ENCODE results near the gene MINDY4. TPM values are rescaled to one million over a fixed set of nuclear protein-coding genes. Genes with fewer than 3 reads are reported as not detected.

MINDY4 gene
- total RNA-seq, 1 experiment from 2014 or later: 2.1 TPM

DNA sequence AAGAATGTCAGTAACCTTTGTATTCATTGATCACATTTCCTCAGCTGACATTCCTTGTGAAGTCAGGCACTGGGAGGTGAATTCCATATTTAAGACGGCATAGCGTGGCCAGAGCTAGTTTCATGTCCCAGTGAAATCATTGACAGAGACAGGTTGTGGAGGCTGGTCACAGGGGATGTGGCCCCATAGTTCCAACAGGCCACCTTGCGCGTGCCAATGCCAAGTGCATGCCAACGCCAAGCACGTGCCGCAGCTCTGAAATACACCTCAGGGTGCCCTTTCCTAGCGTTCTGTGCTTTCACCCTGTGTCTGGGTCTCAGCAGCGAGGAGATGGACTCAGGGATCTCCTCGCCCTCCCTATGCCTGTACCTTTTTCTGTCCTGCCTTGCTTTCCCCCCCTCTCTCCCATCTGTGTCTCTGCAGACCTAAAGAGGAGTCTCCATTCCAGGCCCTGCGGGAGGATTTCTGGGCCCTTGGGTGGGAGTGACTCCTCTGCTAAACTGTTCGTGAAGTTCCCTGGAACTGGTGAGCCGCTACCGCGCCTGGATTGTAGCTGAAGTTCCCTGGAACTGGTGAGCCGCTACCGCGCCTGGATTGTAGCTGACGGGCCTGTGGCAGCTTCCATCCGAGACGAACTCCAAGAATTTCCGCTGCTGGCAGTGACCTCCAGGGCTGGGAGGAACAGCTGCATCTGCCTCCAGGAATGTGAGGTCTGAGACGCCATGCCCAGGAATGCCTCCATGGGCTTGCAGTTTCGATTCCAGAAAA lies 160.1 kb downstream of the MINDY4 start:
- Histone ChIP-seq H3K4me1 (no peaks in the 10 kb centered on the region), H3K36me3 (ENCODE audit: control insufficient read depth, insufficient read depth, low read length) (no peaks in the 10 kb centered on the region), H3K9me3 (0 out of 2 replicates have a peak, but pooled peaks cover 3% of the 10 kb centered on the region), H3K4me3 (ENCODE audit: low read depth, low read length) (no peak overlapping the region), H3K27me3 (replicated peaks; ENCODE audit: control insufficient read depth, insufficient read depth, low read length) (no peaks in the 10 kb centered on the region)
- Mint-ChIP-seq H3K4me1 (ENCODE audit: low read depth, unreplicated experiment) (no peaks in the 10 kb centered on the region), H3K9me3 (ENCODE audit: unreplicated experiment) (no peaks in the 10 kb centered on the region), H3K27me3 (ENCODE audit: insufficient read depth, unreplicated experiment) (no peaks in the 10 kb centered on the region), H3K27ac (ENCODE audit: unreplicated experiment) (peak overlapping the region; percentile 57), H3K36me3 (ENCODE audit: insufficient read depth, unreplicated experiment) (no peaks in the 10 kb centered on the region), H3K4me3 (ENCODE audit: unreplicated experiment) (no peak overlapping the region)
- DNase-seq: peak in 1 of 2 experiments; percentile 48
- TF ChIP-seq, protein P1, sequence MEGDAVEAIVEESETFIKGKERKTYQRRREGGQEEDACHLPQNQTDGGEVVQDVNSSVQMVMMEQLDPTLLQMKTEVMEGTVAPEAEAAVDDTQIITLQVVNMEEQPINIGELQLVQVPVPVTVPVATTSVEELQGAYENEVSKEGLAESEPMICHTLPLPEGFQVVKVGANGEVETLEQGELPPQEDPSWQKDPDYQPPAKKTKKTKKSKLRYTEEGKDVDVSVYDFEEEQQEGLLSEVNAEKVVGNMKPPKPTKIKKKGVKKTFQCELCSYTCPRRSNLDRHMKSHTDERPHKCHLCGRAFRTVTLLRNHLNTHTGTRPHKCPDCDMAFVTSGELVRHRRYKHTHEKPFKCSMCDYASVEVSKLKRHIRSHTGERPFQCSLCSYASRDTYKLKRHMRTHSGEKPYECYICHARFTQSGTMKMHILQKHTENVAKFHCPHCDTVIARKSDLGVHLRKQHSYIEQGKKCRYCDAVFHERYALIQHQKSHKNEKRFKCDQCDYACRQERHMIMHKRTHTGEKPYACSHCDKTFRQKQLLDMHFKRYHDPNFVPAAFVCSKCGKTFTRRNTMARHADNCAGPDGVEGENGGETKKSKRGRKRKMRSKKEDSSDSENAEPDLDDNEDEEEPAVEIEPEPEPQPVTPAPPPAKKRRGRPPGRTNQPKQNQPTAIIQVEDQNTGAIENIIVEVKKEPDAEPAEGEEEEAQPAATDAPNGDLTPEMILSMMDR (IDR thresholded peaks at IDR 0.05; ENCODE audit: insufficient read depth in 1 of 2, low read depth in 1 of 2, low read length in 1 of 2, severe bottlenecking in 1 of 2, unreplicated experiment in 1 of 2): no peak
- no TSS peak for BruUV-seq (replicated peaks)
- intact Hi-C loops (cut with micrococcal nuclease; ENCODE audit: unreplicated experiment): no loop called here
- ChIA-PET POLR2A (no interaction called here), CTCF (no interaction called here)

DNA sequence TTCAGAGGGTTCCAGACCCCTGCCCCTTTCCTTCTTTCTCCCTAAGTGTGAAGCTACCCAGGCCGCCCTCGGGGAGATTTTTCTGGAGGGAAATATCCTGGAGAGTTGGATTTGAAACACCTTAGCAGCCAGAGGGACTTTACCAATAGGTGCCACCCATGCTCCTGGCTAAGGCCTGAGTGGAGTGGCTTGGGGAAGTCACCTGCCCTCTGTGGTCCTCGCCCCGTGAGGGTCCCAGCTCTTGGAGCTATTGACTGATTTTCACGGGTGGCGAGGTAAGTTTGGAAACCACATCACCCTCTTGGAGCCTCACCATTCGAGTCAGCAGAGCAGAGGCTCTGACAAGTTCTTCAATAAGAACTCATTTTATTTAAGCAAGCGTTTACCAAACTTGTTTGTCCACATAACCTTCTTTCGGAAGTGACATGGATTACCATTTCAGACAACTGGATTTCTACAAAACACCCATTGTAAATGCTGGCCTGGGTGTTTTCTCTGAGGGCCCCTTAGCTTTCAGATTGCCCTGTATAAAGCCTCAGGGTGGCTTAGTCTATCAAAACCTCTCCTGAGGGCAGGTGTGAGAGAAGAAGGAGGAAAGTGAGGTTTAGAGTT lies 160.8 kb downstream of the MINDY4 start:
- Mint-ChIP-seq H3K36me3 (ENCODE audit: insufficient read depth, unreplicated experiment) (no peaks in the 10 kb centered on the region), H3K9me3 (ENCODE audit: unreplicated experiment) (no peaks in the 10 kb centered on the region), H3K27me3 (ENCODE audit: insufficient read depth, unreplicated experiment) (no peaks in the 10 kb centered on the region), H3K4me1 (ENCODE audit: low read depth, unreplicated experiment) (peaks cover 6% of the 10 kb centered on the region), H3K27ac (ENCODE audit: unreplicated experiment) (peak overlapping the region; percentile 57), H3K4me3 (ENCODE audit: unreplicated experiment) (no peak overlapping the region)
- H3K4me3 ChIP-seq (ENCODE audit: low read depth, low read length): no peak overlapping the region
- TF ChIP-seq, protein P1 (IDR thresholded peaks at IDR 0.05; ENCODE audit: insufficient read depth in 1 of 2, low read depth in 1 of 2, low read length in 1 of 2, severe bottlenecking in 1 of 2, unreplicated experiment in 1 of 2): no peak
- 0 out of 2 replicates have a peak, but pooled peaks cover 3% of the 10 kb centered on the region for H3K9me3 ChIP-seq
- H3K27me3 ChIP-seq (replicated peaks; ENCODE audit: control insufficient read depth, insufficient read depth, low read length): no peaks in the 10 kb centered on the region
- H3K36me3 ChIP-seq (ENCODE audit: control insufficient read depth, insufficient read depth, low read length): no peaks in the 10 kb centered on the region
- no peak for DNase-seq
- intact Hi-C loops (cut with micrococcal nuclease; ENCODE audit: unreplicated experiment): no loop called here
- POLR2A ChIA-PET: no interaction called here
- no peaks in the 10 kb centered on the region for H3K4me1 ChIP-seq
- CTCF ChIA-PET: no interaction called here
- BruUV-seq (replicated peaks): no TSS peak

DNA sequence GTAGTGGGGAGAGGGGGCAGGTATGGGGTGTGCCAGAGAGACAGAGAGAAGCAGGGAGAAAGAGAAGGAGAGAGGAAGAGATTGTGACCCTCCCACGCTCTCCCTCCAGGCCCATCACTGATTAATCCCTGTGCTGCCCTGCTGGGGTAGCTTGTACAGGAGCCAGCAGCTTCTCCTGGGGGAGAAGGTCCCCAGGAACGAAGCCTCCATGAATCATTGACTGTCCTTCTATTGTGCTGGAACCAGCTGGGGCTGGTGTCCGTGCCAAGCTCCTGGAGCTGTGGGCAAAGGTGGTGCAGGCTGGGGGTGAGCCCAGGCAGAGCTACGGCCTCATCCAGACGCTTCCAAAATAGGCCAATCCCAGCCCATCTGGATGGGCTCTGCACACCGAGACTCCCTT lies 161.3 kb downstream of the MINDY4 start:
- H3K4me3 ChIP-seq (ENCODE audit: low read depth, low read length): no peak overlapping the region
- Mint-ChIP-seq H3K4me1 (ENCODE audit: low read depth, unreplicated experiment) (peaks cover 6% of the 10 kb centered on the region), H3K4me3 (ENCODE audit: unreplicated experiment) (no peak overlapping the region), H3K27ac (ENCODE audit: unreplicated experiment) (no peak overlapping the region), H3K9me3 (ENCODE audit: unreplicated experiment) (no peaks in the 10 kb centered on the region), H3K36me3 (ENCODE audit: insufficient read depth, unreplicated experiment) (no peaks in the 10 kb centered on the region), H3K27me3 (ENCODE audit: insufficient read depth, unreplicated experiment) (no peaks in the 10 kb centered on the region)
- no peaks in the 10 kb centered on the region for H3K4me1 ChIP-seq
- BruUV-seq (replicated peaks): no TSS peak
- DNase-seq: no peak
- no peaks in the 10 kb centered on the region for H3K9me3 ChIP-seq
- no peaks in the 10 kb centered on the region for H3K36me3 ChIP-seq (ENCODE audit: control insufficient read depth, insufficient read depth, low read length)
- CTCF ChIA-PET: no interaction called here
- H3K27me3 ChIP-seq (replicated peaks; ENCODE audit: control insufficient read depth, insufficient read depth, low read length): no peaks in the 10 kb centered on the region
- TF ChIP-seq, protein P1 (IDR thresholded peaks at IDR 0.05; ENCODE audit: insufficient read depth in 1 of 2, low read depth in 1 of 2, low read length in 1 of 2, severe bottlenecking in 1 of 2, unreplicated experiment in 1 of 2): no peak
- POLR2A ChIA-PET: no interaction called here
- intact Hi-C loops (cut with micrococcal nuclease; ENCODE audit: unreplicated experiment): no loop called here
